Liver (tissue), 9 donors: Measurements from ENCODE around the gene BRSK2. TPM values are rescaled to one million over a fixed set of nuclear protein-coding genes. Genes with fewer than 3 reads are reported as not detected.

Experiments used
- DNase-seq: peaks from one replicate; pipeline ENCODE4 v3.0.0-alpha.2; 2017; ENCODE audit warnings: low spot score
- H3K27ac ChIP-seq, 2 donors: one replicate each; pipeline ENCODE4 v1.7.0; 2013; ENCODE audit warnings: inconsistent platforms in 2 of 2, low read length in 2 of 2, control low read depth in 1 of 2, low read depth in 1 of 2, mild to moderate bottlenecking in 1 of 2
- H3K27me3 ChIP-seq, 4 donors: one replicate each; pipeline versions ENCODE4 v1.6.1 to v1.7.0; 2013; ENCODE audit warnings: low read length in 3 of 4, inconsistent platforms in 1 of 4, mild to moderate bottlenecking in 1 of 4, moderate library complexity in 1 of 4; ENCODE audit not compliant: control insufficient read depth in 4 of 4, insufficient read depth in 4 of 4
- H3K36me3 ChIP-seq, 4 donors: one replicate each; pipeline versions ENCODE4 v1.6.1 to v1.7.0; 2013; ENCODE audit warnings: low read length in 3 of 4, mild to moderate bottlenecking in 3 of 4, low read depth in 1 of 4, moderate library complexity in 1 of 4; ENCODE audit not compliant: control insufficient read depth in 4 of 4, insufficient read depth in 3 of 4
- H3K4me1 ChIP-seq, 4 donors: one replicate each; pipeline versions ENCODE4 v1.6.1 to v1.7.0; 2013; ENCODE audit warnings: low read length in 3 of 4, mild to moderate bottlenecking in 3 of 4, moderate library complexity in 1 of 4; ENCODE audit not compliant: control insufficient read depth in 4 of 4, insufficient read depth in 4 of 4
- H3K4me3 ChIP-seq, 3 donors: one replicate each; pipeline versions ENCODE4 v1.6.1 to v1.7.0; 2013; ENCODE audit warnings: low read length in 3 of 3, control low read depth in 1 of 3, low read depth in 1 of 3, mild to moderate bottlenecking in 1 of 3
- H3K9ac ChIP-seq, 2 donors: one replicate each; pipeline ENCODE4 v1.7.0; 2013; ENCODE audit warnings: low read length in 2 of 2, mild to moderate bottlenecking in 2 of 2, moderate library complexity in 2 of 2, control low read depth in 1 of 2, low read depth in 1 of 2
- H3K9me3 ChIP-seq, 4 donors: one replicate each; pipeline versions ENCODE4 v1.6.1 to v1.7.0; 2013; ENCODE audit warnings: low read length in 3 of 4; ENCODE audit not compliant: control insufficient read depth in 4 of 4
- EGR1 ChIP-seq, 2 donors: IDR thresholded peaks; 2 replicates each; pipeline ENCODE4 v1.6.1; 2016 to 2018; ENCODE audit warnings: antibody characterized with exemption in 2 of 2, low read depth in 2 of 2
- FOXA1 ChIP-seq: IDR thresholded peaks from 2 replicates; pipeline ENCODE4 v1.6.1; 2016; ENCODE audit warnings: antibody characterized with exemption
- FOXA2 ChIP-seq: IDR thresholded peaks from 2 replicates; pipeline ENCODE4 v1.6.1; 2016; ENCODE audit warnings: antibody characterized with exemption
- GABPA ChIP-seq, 2 donors: IDR thresholded peaks in 1 of 2; conservative IDR thresholded peaks in 1 of 2; 2 replicates each; pipeline ENCODE4 v1.6.1; 2016; ENCODE audit warnings: antibody characterized with exemption in 2 of 2, mild to moderate bottlenecking in 1 of 2, moderate library complexity in 1 of 2
- HNF4A ChIP-seq, 2 donors: conservative IDR thresholded peaks; 2 replicates each; pipeline ENCODE4 v1.6.1; 2016; ENCODE audit warnings: antibody characterized with exemption in 2 of 2, mild to moderate bottlenecking in 2 of 2
- HNF4G ChIP-seq: IDR thresholded peaks from 2 replicates; pipeline ENCODE4 v1.6.1; 2016; ENCODE audit warnings: antibody characterized with exemption
- MAX ChIP-seq: IDR thresholded peaks from 2 replicates; pipeline ENCODE4 v1.6.1; 2016; ENCODE audit warnings: antibody characterized with exemption
- NR2F2 ChIP-seq: IDR thresholded peaks from 2 replicates; pipeline ENCODE4 v1.6.1; 2016; ENCODE audit warnings: antibody characterized with exemption
- RAD21 ChIP-seq, 2 donors: IDR thresholded peaks; 2 replicates each; pipeline ENCODE4 v1.6.1; 2016; ENCODE audit warnings: antibody characterized with exemption in 2 of 2, mild to moderate bottlenecking in 2 of 2
- REST ChIP-seq: IDR thresholded peaks from 2 replicates; pipeline ENCODE4 v1.6.1; 2016; ENCODE audit warnings: antibody characterized with exemption, mild to moderate bottlenecking
- RXRA ChIP-seq, 2 donors: IDR thresholded peaks; 2 replicates each; pipeline ENCODE4 v1.6.1; 2017 to 2018; ENCODE audit warnings: antibody characterized with exemption in 2 of 2, mild to moderate bottlenecking in 1 of 2
- YY1 ChIP-seq: IDR thresholded peaks from 2 replicates; pipeline ENCODE4 v1.6.1; 2016; ENCODE audit warnings: antibody characterized with exemption, mild to moderate bottlenecking
- WGBS: extraction: QIAGEN DNeasy Blood & Tissue Kit; methylation state at CpG from one replicate; pipeline ENCODE4 v1.1.7; 2013; 5-methylcytosine and 5-hydroxymethylcytosine counted together
- polyA plus RNA-seq, 2 donors: library from polyadenylated mRNA; stranded (reverse) in 1 of 2; unstranded in 1 of 2; fragments of 200-250 nt in 1 of 2; fragments of >200 nt in 1 of 2; fragmentation: Nextera tagmentation in 1 of 2; extraction: Ambion mirVana in 1 of 2; gene quantifications; one replicate each; pipeline versions ENCODE4 v1.2.1 to v1.2.3, GENCODE V29; 2013 to 2015
- total RNA-seq, 2 donors: library from RNA; depleted of rRNA; stranded (reverse); fragments of >200 nt; gene quantifications; one replicate each; pipeline ENCODE4 v1.2.3, GENCODE V29; 2014
- TF ChIP-seq, protein P1 (sequence below): fragments of 150-350 bp; IDR thresholded peaks from 2 replicates; pipeline ENCODE4 v1.5.1; 2017; ENCODE audit warnings: improper control_type of control experiment, low read depth, low read length; ENCODE audit not compliant: missing input control
- TF ChIP-seq, protein P2 (sequence below): IDR thresholded peaks from 2 replicates; pipeline ENCODE4 v1.6.1; 2016; ENCODE audit warnings: antibody characterized with exemption
- donor health status: healthy.
- donor health status: healthy.
- donor health status: healthy.
- donor health status: healthy.
- donor health status: healthy.

Gene BRSK2
- total and polyA plus RNA-seq, 4 donors = 0.05 to 0.17 TPM; not detected in 2

- 96% methylated on average over 36 of the region's 36 CpGs for WGBS
- H3K9me3 ChIP-seq = no peaks in the 10 kb centered on the region
- no peak overlapping the region for H3K9ac ChIP-seq
- peaks cover 10 to 38% (median 16%) of the 10 kb centered on the region in 4 donors for H3K36me3 ChIP-seq
- no peaks in the 10 kb centered on the region for H3K27me3 ChIP-seq
- no peak overlapping the region for H3K4me3 ChIP-seq
- no peak overlapping the region for H3K27ac ChIP-seq
- peaks cover 0 to 2% (median 0%) of the 10 kb centered on the region in 4 donors for H3K4me1 ChIP-seq
- DNase-seq = no peak
- TF ChIP-seq FOXA2 (no peak), EGR1 (IDR thresholded peaks at IDR 0.05; ENCODE audit: low read depth in 2 of 2) (no peak), HNF4A (conservative IDR thresholded peaks at IDR 0.05) (no peak), FOXA1 (no peak), RAD21 (IDR thresholded peaks at IDR 0.05) (no peak), REST (no peak), GABPA (IDR thresholded peaks at IDR 0.05 in 1 of 2, conservative IDR thresholded peaks at IDR 0.05 in 1 of 2) (no peak)
- TF ChIP-seq, protein P1, sequence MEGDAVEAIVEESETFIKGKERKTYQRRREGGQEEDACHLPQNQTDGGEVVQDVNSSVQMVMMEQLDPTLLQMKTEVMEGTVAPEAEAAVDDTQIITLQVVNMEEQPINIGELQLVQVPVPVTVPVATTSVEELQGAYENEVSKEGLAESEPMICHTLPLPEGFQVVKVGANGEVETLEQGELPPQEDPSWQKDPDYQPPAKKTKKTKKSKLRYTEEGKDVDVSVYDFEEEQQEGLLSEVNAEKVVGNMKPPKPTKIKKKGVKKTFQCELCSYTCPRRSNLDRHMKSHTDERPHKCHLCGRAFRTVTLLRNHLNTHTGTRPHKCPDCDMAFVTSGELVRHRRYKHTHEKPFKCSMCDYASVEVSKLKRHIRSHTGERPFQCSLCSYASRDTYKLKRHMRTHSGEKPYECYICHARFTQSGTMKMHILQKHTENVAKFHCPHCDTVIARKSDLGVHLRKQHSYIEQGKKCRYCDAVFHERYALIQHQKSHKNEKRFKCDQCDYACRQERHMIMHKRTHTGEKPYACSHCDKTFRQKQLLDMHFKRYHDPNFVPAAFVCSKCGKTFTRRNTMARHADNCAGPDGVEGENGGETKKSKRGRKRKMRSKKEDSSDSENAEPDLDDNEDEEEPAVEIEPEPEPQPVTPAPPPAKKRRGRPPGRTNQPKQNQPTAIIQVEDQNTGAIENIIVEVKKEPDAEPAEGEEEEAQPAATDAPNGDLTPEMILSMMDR = no peak
Measured at GRCh38 chr11:1480555-1481482, 91.1 kb downstream of the BRSK2 start.

DNA sequence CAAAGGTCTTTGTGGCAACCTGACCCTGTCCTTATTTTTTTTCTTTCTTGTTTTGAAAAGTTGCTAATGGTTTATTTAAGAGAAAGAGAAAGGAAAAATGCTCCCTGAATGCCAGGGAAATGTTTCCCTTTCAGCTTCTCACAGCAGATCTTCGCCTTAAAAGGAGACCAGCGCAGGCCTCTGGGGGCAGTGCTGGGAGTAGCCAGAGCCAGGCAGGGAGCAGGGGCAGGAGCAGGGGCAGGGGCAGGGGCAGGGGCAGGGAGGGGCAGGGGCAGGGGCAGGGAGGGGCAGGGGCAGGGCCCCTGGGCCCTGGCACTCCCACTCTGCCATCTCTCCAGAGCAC is 91.7 kb downstream of the BRSK2 start:
- Histone ChIP-seq H3K9me3 (no peaks in the 10 kb centered on the region), H3K36me3 (peaks cover 7 to 33% (median 13%) of the 10 kb centered on the region in 4 donors), H3K27ac (no peak overlapping the region), H3K4me1 (peaks cover 0 to 3% (median under 1%) of the 10 kb centered on the region in 4 donors), H3K9ac (no peak overlapping the region), H3K27me3 (no peaks in the 10 kb centered on the region), H3K4me3 (no peak overlapping the region)
- TF ChIP-seq RXRA (IDR thresholded peaks at IDR 0.05) (no peak), EGR1 (IDR thresholded peaks at IDR 0.05; ENCODE audit: low read depth in 2 of 2) (no peak), MAX (no peak), HNF4G (no peak), FOXA2 (no peak), YY1 (no peak), NR2F2 (no peak), REST (no peak)
- TF ChIP-seq, protein P2, sequence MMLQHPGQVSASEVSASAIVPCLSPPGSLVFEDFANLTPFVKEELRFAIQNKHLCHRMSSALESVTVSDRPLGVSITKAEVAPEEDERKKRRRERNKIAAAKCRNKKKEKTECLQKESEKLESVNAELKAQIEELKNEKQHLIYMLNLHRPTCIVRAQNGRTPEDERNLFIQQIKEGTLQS = no peak
- 90% methylated on average over 2 of the region's 2 CpGs for WGBS
- DNase-seq = no peak
